Activated CD8-positive, alpha-beta T cell treated with anti-CD3 and anti-CD28 coated beads for 36 hours (primary cell): ENCODE data around the gene PPL. TPM values are rescaled to one million over a fixed set of nuclear protein-coding genes. Genes with fewer than 3 reads are reported as not detected.

Source experiments
- ATAC-seq: fragments of 200-7000 bp; cut with Tn5 transposase; one replicate; pipeline ENCODE4 v1.10.0; 2021; ENCODE audit warnings: mild to moderate bottlenecking, moderate library complexity
- CTCF ChIA-PET: fragments of 350-600 bp; sonication (Branson Sonifier 250); formaldehyde crosslinking; loops from one replicate; lab custom pipeline; 2021; ENCODE audit warnings: antibody characterized with exemption; lab: Charles Lee
- POLR2A ChIA-PET: fragments of 350-600 bp; sonication (Branson Sonifier 250); formaldehyde crosslinking; loops from one replicate; lab custom pipeline; 2021; ENCODE audit warnings: antibody characterized with exemption; lab: Charles Lee
- DNase-seq: peaks from one replicate; pipeline ENCODE4 v3.0.0-alpha.2; 2020
- H3K27ac Mint-ChIP-seq: one replicate; pipeline ENCODE4 v1.8.0; 2021; ENCODE audit warnings: mild to moderate bottlenecking, mixed read lengths
- H3K27me3 Mint-ChIP-seq: one replicate; pipeline ENCODE4 v1.8.0; 2021; ENCODE audit warnings: mixed read lengths
- H3K36me3 Mint-ChIP-seq: one replicate; pipeline ENCODE4 v1.8.0; 2021; ENCODE audit warnings: low read depth, mixed read lengths
- H3K4me1 Mint-ChIP-seq: one replicate; pipeline ENCODE4 v1.8.0; 2021; ENCODE audit warnings: low read depth, mixed read lengths
- H3K4me3 Mint-ChIP-seq: one replicate; pipeline ENCODE4 v1.8.0; 2021; ENCODE audit warnings: mild to moderate bottlenecking, moderate library complexity, mixed read lengths
- H3K9me3 Mint-ChIP-seq: one replicate; pipeline ENCODE4 v1.8.0; 2021; ENCODE audit warnings: mixed read lengths
- intact Hi-C: fragments of 100-400 bp; cut with micrococcal nuclease; formaldehyde crosslinking; loops from one replicate; pipeline ENCODE4 v1.10.0; 2022
- total RNA-seq, 2 experiments: library from RNA; stranded (reverse); gene quantifications; one replicate each; pipeline ENCODE4 v1.2.3, GENCODE V29; 2021
- TF ChIP-seq, protein P1 (sequence below): fragments of 200-600 bp; IDR thresholded peaks from one replicate; pipeline ENCODE4 v1.8.0; 2022; ENCODE audit warnings: antibody characterized with exemption, mild to moderate bottlenecking

PPL gene
- total RNA-seq, 2 experiments from 2014 or later: 0.05 TPM; not detected in 1

DNA sequence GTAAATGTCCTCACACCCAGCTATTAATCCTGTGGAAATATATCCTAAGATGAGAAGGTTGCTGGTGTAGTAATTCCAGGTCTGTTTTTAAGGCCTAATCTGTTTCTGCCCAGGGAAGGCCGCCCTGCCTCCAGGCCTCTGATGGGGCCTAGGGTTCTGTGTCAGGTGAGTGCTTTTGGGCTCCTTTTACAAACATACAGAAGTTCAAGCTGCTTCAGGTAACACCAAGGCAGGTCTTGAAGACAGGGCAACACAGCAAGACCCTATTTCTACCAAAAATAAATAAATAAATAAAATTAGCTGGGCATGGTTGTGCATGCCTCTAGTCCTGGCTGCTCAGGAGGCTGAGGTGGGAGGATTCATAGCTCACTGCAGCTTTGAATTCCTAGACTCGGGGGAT, 9.3 kb downstream of the PPL start:
- no peak overlapping the region for H3K4me3 Mint-ChIP-seq
- no peaks in the 10 kb centered on the region for H3K4me1 Mint-ChIP-seq
- no peak overlapping the region for H3K27ac Mint-ChIP-seq
- TF ChIP-seq, protein P1, sequence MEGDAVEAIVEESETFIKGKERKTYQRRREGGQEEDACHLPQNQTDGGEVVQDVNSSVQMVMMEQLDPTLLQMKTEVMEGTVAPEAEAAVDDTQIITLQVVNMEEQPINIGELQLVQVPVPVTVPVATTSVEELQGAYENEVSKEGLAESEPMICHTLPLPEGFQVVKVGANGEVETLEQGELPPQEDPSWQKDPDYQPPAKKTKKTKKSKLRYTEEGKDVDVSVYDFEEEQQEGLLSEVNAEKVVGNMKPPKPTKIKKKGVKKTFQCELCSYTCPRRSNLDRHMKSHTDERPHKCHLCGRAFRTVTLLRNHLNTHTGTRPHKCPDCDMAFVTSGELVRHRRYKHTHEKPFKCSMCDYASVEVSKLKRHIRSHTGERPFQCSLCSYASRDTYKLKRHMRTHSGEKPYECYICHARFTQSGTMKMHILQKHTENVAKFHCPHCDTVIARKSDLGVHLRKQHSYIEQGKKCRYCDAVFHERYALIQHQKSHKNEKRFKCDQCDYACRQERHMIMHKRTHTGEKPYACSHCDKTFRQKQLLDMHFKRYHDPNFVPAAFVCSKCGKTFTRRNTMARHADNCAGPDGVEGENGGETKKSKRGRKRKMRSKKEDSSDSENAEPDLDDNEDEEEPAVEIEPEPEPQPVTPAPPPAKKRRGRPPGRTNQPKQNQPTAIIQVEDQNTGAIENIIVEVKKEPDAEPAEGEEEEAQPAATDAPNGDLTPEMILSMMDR: no peak
- DNase-seq: no peak
- ChIA-PET CTCF (no interaction called here), POLR2A (no interaction called here)
- intact Hi-C loops: no loop called here
- ATAC-seq: no peak
- peaks cover 2% of the 10 kb centered on the region for H3K27me3 Mint-ChIP-seq
- peaks cover 6% of the 10 kb centered on the region for H3K9me3 Mint-ChIP-seq
- peaks cover 2% of the 10 kb centered on the region for H3K36me3 Mint-ChIP-seq

DNA sequence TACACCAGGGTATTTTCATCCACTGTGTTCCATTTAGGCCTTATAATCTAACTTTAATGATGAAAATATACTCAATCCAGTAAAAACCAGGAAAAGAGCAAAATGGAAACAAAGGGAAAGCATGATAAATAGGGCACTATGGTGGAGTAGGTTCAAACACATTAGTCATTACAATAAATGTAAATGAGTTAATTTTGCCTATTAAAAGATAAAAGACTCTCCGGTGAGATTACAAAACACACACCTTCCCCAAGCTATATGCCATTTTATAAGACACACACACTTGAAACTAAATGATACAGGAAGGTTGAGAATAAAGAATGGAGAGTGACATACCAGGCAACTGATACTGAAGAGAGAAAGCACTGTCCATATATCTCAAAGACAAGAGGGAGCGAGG, 10.0 kb downstream of the PPL start:
- Mint-ChIP-seq H3K27me3 (no peaks in the 10 kb centered on the region), H3K27ac (no peak overlapping the region), H3K36me3 (peaks cover 2% of the 10 kb centered on the region), H3K4me3 (no peak overlapping the region), H3K9me3 (peaks cover 6% of the 10 kb centered on the region), H3K4me1 (no peaks in the 10 kb centered on the region)
- CTCF ChIA-PET: interaction anchor here (0.7 kb wide), 1 partner anchor 11 kb away, joined by 3 read pairs; no protein-coding TSS in a partner anchor
- POLR2A ChIA-PET: no interaction called here
- ATAC-seq: no peak
- no peak for DNase-seq
- TF ChIP-seq, protein P1: no peak
- intact Hi-C loops: no loop called here

DNA sequence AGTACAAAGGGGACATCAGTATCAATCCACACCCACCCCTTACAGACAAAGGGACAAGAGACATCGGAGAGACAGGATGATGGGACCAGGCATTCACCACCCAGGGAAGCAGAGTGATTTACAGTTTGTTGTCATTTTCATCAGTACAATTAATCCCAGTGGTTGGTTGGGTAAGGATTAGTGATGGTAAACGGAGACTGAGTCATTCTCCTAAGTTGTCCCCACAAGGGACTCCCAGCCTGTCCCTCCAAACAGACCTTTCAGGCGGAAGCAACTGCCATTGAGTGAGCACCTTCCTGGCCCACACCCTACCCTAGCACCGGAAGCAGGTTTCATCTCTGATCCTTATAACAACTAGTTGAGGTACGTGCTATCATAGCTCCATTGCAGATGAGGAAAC, 11.2 kb downstream of the PPL start:
- H3K27ac Mint-ChIP-seq: no peak overlapping the region
- CTCF ChIA-PET: no interaction called here
- TF ChIP-seq, protein P1: no peak
- H3K36me3 Mint-ChIP-seq: peaks cover 2% of the 10 kb centered on the region
- no peak overlapping the region for H3K4me3 Mint-ChIP-seq
- peaks cover 6% of the 10 kb centered on the region for H3K9me3 Mint-ChIP-seq
- no peaks in the 10 kb centered on the region for H3K4me1 Mint-ChIP-seq
- intact Hi-C loops: no loop called here
- POLR2A ChIA-PET: no interaction called here
- no peak for DNase-seq
- ATAC-seq: no peak
- no peaks in the 10 kb centered on the region for H3K27me3 Mint-ChIP-seq

DNA sequence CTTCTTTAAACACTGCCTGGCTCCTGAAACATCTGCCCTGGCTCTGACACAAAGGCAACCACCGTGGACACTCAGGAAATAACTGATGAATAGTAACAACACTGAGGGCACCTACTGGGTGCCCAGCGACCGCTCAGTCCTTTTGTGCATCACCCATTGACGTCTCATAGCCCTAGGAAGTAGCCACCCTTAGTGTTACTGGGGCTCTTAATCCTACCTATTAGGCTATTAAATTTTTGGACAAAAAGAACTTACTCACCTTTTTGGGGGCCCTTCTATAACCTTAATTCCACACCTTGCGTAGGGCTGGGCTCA, 11.7 kb downstream of the PPL start:
- DNase-seq: no peak
- intact Hi-C loops: no loop called here
- H3K9me3 Mint-ChIP-seq: peaks cover 6% of the 10 kb centered on the region
- H3K27me3 Mint-ChIP-seq: no peaks in the 10 kb centered on the region
- H3K4me3 Mint-ChIP-seq: no peak overlapping the region
- H3K27ac Mint-ChIP-seq: no peak overlapping the region
- H3K36me3 Mint-ChIP-seq: peaks cover 2% of the 10 kb centered on the region
- no peaks in the 10 kb centered on the region for H3K4me1 Mint-ChIP-seq
- no peak for ATAC-seq
- ChIA-PET CTCF (no interaction called here), POLR2A (no interaction called here)
- TF ChIP-seq, protein P1: no peak

DNA sequence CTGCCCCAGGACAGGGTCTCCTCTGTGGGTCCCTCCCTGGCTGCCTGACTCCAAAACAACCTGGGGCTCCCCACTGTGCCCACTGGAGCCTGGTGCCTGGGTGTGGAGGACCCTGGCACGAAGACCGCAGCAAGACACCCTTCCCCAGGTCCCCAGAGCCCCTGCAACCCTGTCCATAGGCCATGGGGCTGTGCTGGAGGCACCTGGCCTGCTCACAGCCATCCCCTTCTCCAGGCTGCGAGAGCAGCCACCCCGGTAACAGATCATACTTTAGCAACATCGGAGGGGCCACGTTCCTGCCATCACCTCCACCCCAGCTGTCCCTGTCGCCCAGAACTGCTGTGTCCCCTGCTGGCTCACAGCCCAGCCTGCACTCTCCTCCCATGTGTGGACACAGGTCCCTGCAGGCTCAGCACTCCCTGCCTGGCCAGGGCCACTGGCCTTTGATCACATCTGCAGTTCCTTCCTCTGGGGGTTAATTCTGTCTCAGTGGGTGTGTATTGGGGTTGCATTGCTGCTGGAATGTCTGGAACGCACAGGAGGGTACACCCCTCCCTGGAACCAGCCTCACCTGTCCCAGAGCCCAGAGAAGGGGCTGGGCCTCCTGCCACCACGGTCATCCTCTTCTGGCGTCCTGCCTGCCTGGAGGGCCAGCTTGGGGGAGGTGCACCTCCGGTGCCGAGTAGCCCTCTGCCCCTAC, 12.2 kb downstream of the PPL start:
- H3K4me3 Mint-ChIP-seq: no peak overlapping the region
- intact Hi-C loops: no loop called here
- peaks cover 2% of the 10 kb centered on the region for H3K36me3 Mint-ChIP-seq
- no peak for ATAC-seq
- H3K9me3 Mint-ChIP-seq: peaks cover 6% of the 10 kb centered on the region
- H3K27me3 Mint-ChIP-seq: no peaks in the 10 kb centered on the region
- no peak for DNase-seq
- ChIA-PET POLR2A (no interaction called here), CTCF (no interaction called here)
- no peak overlapping the region for H3K27ac Mint-ChIP-seq
- H3K4me1 Mint-ChIP-seq: no peaks in the 10 kb centered on the region
- TF ChIP-seq, protein P1: no peak
